ENCODE data around the gene CEP170. TPM values are rescaled to one million over a fixed set of nuclear protein-coding genes. Genes with fewer than 3 reads are reported as not detected.

CEP170 gene
- total RNA-seq, 6 experiments from 2014 or later, result 98.6 to 131 (median 117) TPM

- no peak for TF ChIP-seq CTCF (IDR thresholded peaks at IDR 0.05)
- peak overlapping the region; percentile 93 for H3K27ac Mint-ChIP-seq
- DNase-seq, result peak; percentile 31
- peaks cover 58% of the 10 kb centered on the region for H3K36me3 Mint-ChIP-seq (ENCODE audit: low read depth)
- H3K4me3 Mint-ChIP-seq, result peak overlapping the region; percentile 53
- H3K4me1 Mint-ChIP-seq (ENCODE audit: low read depth), result peaks cover 79% of the 10 kb centered on the region
- H3K27me3 Mint-ChIP-seq (ENCODE audit: insufficient read depth), result no peaks in the 10 kb centered on the region; the same call in 1 of the 2 replicates
- no peaks in the 10 kb centered on the region; the same call in 1 of the 2 replicates for H3K9me3 Mint-ChIP-seq
These were observed 31.5 kb upstream of the CEP170 start for GRCh38 chr1:243286409-243287122.

GRCh38 chr1:243281672-243282071 lies 26.6 kb upstream of the CEP170 start:
- Mint-ChIP-seq H3K27me3 (ENCODE audit: insufficient read depth) (no peaks in the 10 kb centered on the region; the same call in 1 of the 2 replicates), H3K4me3 (no peak overlapping the region), H3K36me3 (ENCODE audit: low read depth) (peaks cover 45% of the 10 kb centered on the region), H3K27ac (no peak overlapping the region), H3K4me1 (ENCODE audit: low read depth) (peaks cover 46% of the 10 kb centered on the region), H3K9me3 (no peaks in the 10 kb centered on the region; the same call in 1 of the 2 replicates)
- TF ChIP-seq CTCF (IDR thresholded peaks at IDR 0.05), result no peak
- DNase-seq, result no peak

- Mint-ChIP-seq H3K4me3 (no peak overlapping the region), H3K27me3 (ENCODE audit: insufficient read depth) (no peaks in the 10 kb centered on the region; the same call in 1 of the 2 replicates), H3K4me1 (ENCODE audit: low read depth) (peaks cover 36% of the 10 kb centered on the region), H3K27ac (no peak overlapping the region), H3K9me3 (no peaks in the 10 kb centered on the region; the same call in 1 of the 2 replicates), H3K36me3 (ENCODE audit: low read depth) (peaks cover 55% of the 10 kb centered on the region)
- DNase-seq, result no peak
- TF ChIP-seq CTCF (IDR thresholded peaks at IDR 0.05), result no peak
These were observed 25.6 kb upstream of the CEP170 start for GRCh38 chr1:243280571-243281129.

GRCh38 chr1:243275316-243275715 lies 20.2 kb upstream of the CEP170 start:
- H3K36me3 Mint-ChIP-seq (ENCODE audit: low read depth), result peaks cover 52% of the 10 kb centered on the region

GRCh38 chr1:243273945-243274344 lies 18.9 kb upstream of the CEP170 start:
- H3K4me1 Mint-ChIP-seq (ENCODE audit: low read depth), result peaks cover 47% of the 10 kb centered on the region
- no peak overlapping the region for H3K4me3 Mint-ChIP-seq
- no peaks in the 10 kb centered on the region for H3K27me3 Mint-ChIP-seq (ENCODE audit: insufficient read depth)
- peaks cover 58% of the 10 kb centered on the region for H3K36me3 Mint-ChIP-seq (ENCODE audit: low read depth)
- no peak for TF ChIP-seq CTCF (IDR thresholded peaks at IDR 0.05)
- H3K9me3 Mint-ChIP-seq, result no peaks in the 10 kb centered on the region
- H3K27ac Mint-ChIP-seq, result no peak overlapping the region
- DNase-seq, result no peak

More at GRCh38 chr1:243275316-243275715, 20.2 kb upstream of the CEP170 start:
- no peak for DNase-seq
- H3K4me1 Mint-ChIP-seq (ENCODE audit: low read depth), result peaks cover 40% of the 10 kb centered on the region
- no peaks in the 10 kb centered on the region for H3K27me3 Mint-ChIP-seq (ENCODE audit: insufficient read depth)
- H3K9me3 Mint-ChIP-seq, result no peaks in the 10 kb centered on the region
- H3K27ac Mint-ChIP-seq, result no peak overlapping the region
- TF ChIP-seq CTCF (IDR thresholded peaks at IDR 0.05), result no peak
- H3K4me3 Mint-ChIP-seq, result no peak overlapping the region
